OCI-LY1 (cell line): ENCODE data around the gene LIME1.

Experiments used
- H2AFZ ChIP-seq: fragments of 200-600 bp; sonication (generic), shearing (Covaris generic); 2 replicates; pipeline ENCODE4 v1.6.0; 2014; ENCODE audit warnings: antibody characterized with exemption, mild to moderate bottlenecking, low read length
- H3F3A ChIP-seq: fragments of 200-600 bp; sonication (generic), shearing (Covaris generic); 2 replicates; pipeline ENCODE4 v1.6.0; 2014; ENCODE audit warnings: mild to moderate bottlenecking, antibody characterized with exemption, low read length, moderate library complexity; ENCODE audit not compliant: insufficient read depth
- H3K27ac ChIP-seq: fragments of 200-600 bp; sonication (generic); 2 replicates; pipeline ENCODE4 v1.5.1; 2014; ENCODE audit warnings: low read length, mixed run types, mild to moderate bottlenecking, low read depth; ENCODE audit not compliant: poor library complexity, severe bottlenecking
- H3K27me3 ChIP-seq: fragments of 200-600 bp; sonication (generic); 2 replicates; pipeline ENCODE4 v1.6.0; 2014; ENCODE audit warnings: antibody characterized with exemption, mild to moderate bottlenecking, low read length, moderate library complexity; ENCODE audit not compliant: insufficient read depth
- H3K36me3 ChIP-seq: fragments of 200-600 bp; sonication (generic); 2 replicates; pipeline ENCODE4 v1.6.1; 2014; ENCODE audit warnings: mild to moderate bottlenecking, antibody characterized with exemption, low read length, moderate library complexity, mixed read lengths; ENCODE audit not compliant: insufficient read depth
- H3K4me1 ChIP-seq: fragments of 200-600 bp; sonication (generic); 2 replicates; pipeline ENCODE4 v1.5.1; 2014; ENCODE audit warnings: mild to moderate bottlenecking, low read length, moderate library complexity; ENCODE audit not compliant: insufficient read depth, severe bottlenecking
- H3K4me2 ChIP-seq: fragments of 200-600 bp; sonication (generic), shearing (Covaris generic); 2 replicates; pipeline ENCODE4 v1.6.1; 2014; ENCODE audit warnings: low read length
- H3K4me3 ChIP-seq: fragments of 200-600 bp; sonication (generic); 2 replicates; pipeline ENCODE4 v1.5.1; 2014; ENCODE audit warnings: low read length, low read depth, mild to moderate bottlenecking, mixed read lengths; ENCODE audit not compliant: poor library complexity, severe bottlenecking
- H3K79me2 ChIP-seq: fragments of 200-600 bp; shearing (Covaris generic); 2 replicates; pipeline ENCODE4 v1.6.1; 2016; ENCODE audit warnings: mixed run types, low read length, mixed read lengths; ENCODE audit not compliant: insufficient read depth
- H3K9ac ChIP-seq: fragments of 200-600 bp; sonication (generic), shearing (Covaris generic); 2 replicates; pipeline ENCODE4 v1.6.1; 2014; ENCODE audit warnings: mild to moderate bottlenecking, low read length, mixed read lengths
- H3K9me2 ChIP-seq: fragments of 200-600 bp; sonication (generic), shearing (Covaris generic); 2 replicates; pipeline ENCODE4 v1.6.1; 2014; ENCODE audit warnings: low read depth, mild to moderate bottlenecking, low read length, mixed read lengths
- H3K9me3 ChIP-seq: fragments of 200-600 bp; shearing (Covaris generic); 2 replicates; pipeline ENCODE4 v1.6.1; 2014; ENCODE audit warnings: low read length, mixed read lengths
- H4K20me1 ChIP-seq: fragments of 200-600 bp; sonication (generic), shearing (Covaris generic); 2 replicates; pipeline ENCODE4 v1.6.0; 2016; ENCODE audit warnings: mild to moderate bottlenecking, low read length; ENCODE audit not compliant: insufficient read depth
- CTCF ChIP-seq: fragments of 200-600 bp; sonication (generic), shearing (Covaris generic); IDR thresholded peaks from 2 replicates; pipeline ENCODE4 v1.5.1; 2017; ENCODE audit warnings: mild to moderate bottlenecking, antibody characterized with exemption, low read length, moderate library complexity, mixed read lengths
- EZH2 ChIP-seq: fragments of 200-600 bp; sonication (generic), shearing (Covaris generic); IDR thresholded peaks from 2 replicates; pipeline ENCODE4 v1.8.0; 2017; ENCODE audit warnings: borderline replicate concordance, mixed run types, mild to moderate bottlenecking, antibody characterized with exemption, low read length, moderate library complexity, mixed read lengths

Gene LIME1

GRCh38 chr20:63768591-63769515 lies 32.4 kb downstream of the LIME1 start:
- H3K4me1 ChIP-seq: peaks cover 6% of the 10 kb centered on the region
- H3K36me3 ChIP-seq: no peaks in the 10 kb centered on the region
- no peak overlapping the region for H2AFZ ChIP-seq
- H3K9me3 ChIP-seq: no peaks in the 10 kb centered on the region
- no peaks in the 10 kb centered on the region for H3K79me2 ChIP-seq
- H3K4me3 ChIP-seq: no peak overlapping the region
- no peaks in the 10 kb centered on the region for H3F3A ChIP-seq
- H3K9me2 ChIP-seq: no peaks in the 10 kb centered on the region
- H3K4me2 ChIP-seq: no peak overlapping the region
- no peak overlapping the region for H3K9ac ChIP-seq
- H3K27ac ChIP-seq: no peak overlapping the region
- H4K20me1 ChIP-seq: no peaks in the 10 kb centered on the region
- TF ChIP-seq EZH2: no peak
- no peak for TF ChIP-seq CTCF
- peaks cover 4% of the 10 kb centered on the region; the same call in 1 of the 2 replicates for H3K27me3 ChIP-seq

DNA sequence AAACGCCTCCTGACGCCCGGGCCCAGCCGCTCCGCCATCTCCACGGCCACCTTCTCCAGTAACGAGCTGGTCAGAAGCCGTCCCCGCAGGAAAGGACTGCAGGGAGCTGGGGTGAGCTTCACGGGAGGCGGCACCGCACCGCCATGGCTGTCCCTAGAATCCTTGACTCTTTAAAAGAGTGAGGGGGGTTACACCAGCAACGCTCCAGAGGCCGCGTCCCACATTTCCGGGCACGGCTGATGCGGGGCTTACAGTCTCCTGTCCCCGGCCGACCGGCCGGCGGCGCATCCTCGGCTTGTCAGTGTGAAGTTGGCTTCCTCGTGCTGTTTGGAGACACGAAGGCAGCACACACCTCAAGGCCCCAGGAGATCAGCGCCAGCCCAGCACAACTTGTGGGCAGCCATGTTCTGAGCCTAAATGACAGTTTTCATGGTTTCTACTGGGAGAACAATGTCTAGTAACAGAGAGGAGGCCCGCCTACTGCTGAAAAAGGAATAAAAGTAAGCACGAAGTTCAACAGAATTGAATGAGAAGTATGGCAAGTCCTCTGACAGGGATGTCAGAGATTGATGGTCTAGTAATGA lies 33.5 kb downstream of the LIME1 start:
- Histone ChIP-seq H3K4me1 (peaks cover 6% of the 10 kb centered on the region), H4K20me1 (no peaks in the 10 kb centered on the region), H3K27ac (no peak overlapping the region), H3K9ac (no peak overlapping the region), H3K79me2 (no peaks in the 10 kb centered on the region), H3K4me2 (no peak overlapping the region), H3K9me3 (no peaks in the 10 kb centered on the region), H3K36me3 (no peaks in the 10 kb centered on the region), H3K9me2 (no peaks in the 10 kb centered on the region), H2AFZ (no peak overlapping the region), H3F3A (no peaks in the 10 kb centered on the region), H3K4me3 (no peak overlapping the region), H3K27me3 (peaks cover 4% of the 10 kb centered on the region; the same call in 1 of the 2 replicates)
- TF ChIP-seq CTCF (no peak), EZH2 (no peak)

GRCh38 chr20:63771046-63771707 lies 34.7 kb downstream of the LIME1 start:
- H3K79me2 ChIP-seq: no peaks in the 10 kb centered on the region
- H3K36me3 ChIP-seq: no peaks in the 10 kb centered on the region
- H3K27ac ChIP-seq: no peak overlapping the region
- H3F3A ChIP-seq: no peaks in the 10 kb centered on the region
- H2AFZ ChIP-seq: no peak overlapping the region
- no peak overlapping the region for H3K9ac ChIP-seq
- no peaks in the 10 kb centered on the region for H3K9me3 ChIP-seq
- H3K4me2 ChIP-seq: no peak overlapping the region
- H3K9me2 ChIP-seq: no peaks in the 10 kb centered on the region
- peaks cover 4% of the 10 kb centered on the region; the same call in 1 of the 2 replicates for H3K27me3 ChIP-seq
- TF ChIP-seq CTCF (no peak), EZH2 (no peak)
- peaks cover 6% of the 10 kb centered on the region for H3K4me1 ChIP-seq
- no peaks in the 10 kb centered on the region for H4K20me1 ChIP-seq
- no peak overlapping the region for H3K4me3 ChIP-seq
